Erythroblast (primary cell): ENCODE results near the gene SETBP1.

Experiments used
- GATA1 ChIP-seq: IDR thresholded peaks from 2 replicates; pipeline ENCODE4 v1.6.1; 2011; ENCODE audit warnings: low read depth, mild to moderate bottlenecking, control low read depth, low read length, moderate library complexity
- POLR2A ChIP-seq: IDR thresholded peaks from 2 replicates; pipeline ENCODE4 v1.6.1; 2011; ENCODE audit warnings: mild to moderate bottlenecking, low read length

GRCh38 chr18:44934901-44935300 is 254.2 kb downstream of the SETBP1 start:
- TF ChIP-seq POLR2A (no peak), GATA1 (no peak)
